Cardiac ventricle fibroblast (primary cell): ENCODE data around the gene STK11. TPM values are rescaled to one million over a fixed set of nuclear protein-coding genes. Genes with fewer than 3 reads are reported as not detected.

ENCODE experiments used
- total RNA-seq: library from RNA; depleted of rRNA; stranded (reverse); fragments of >200 nt; gene quantifications from 2 replicates; pipeline ENCODE4 v1.2.3, GENCODE V29; 2015

The STK11 gene
- total RNA-seq: 47.5 and 52.5 TPM in 2 replicates

DNA sequence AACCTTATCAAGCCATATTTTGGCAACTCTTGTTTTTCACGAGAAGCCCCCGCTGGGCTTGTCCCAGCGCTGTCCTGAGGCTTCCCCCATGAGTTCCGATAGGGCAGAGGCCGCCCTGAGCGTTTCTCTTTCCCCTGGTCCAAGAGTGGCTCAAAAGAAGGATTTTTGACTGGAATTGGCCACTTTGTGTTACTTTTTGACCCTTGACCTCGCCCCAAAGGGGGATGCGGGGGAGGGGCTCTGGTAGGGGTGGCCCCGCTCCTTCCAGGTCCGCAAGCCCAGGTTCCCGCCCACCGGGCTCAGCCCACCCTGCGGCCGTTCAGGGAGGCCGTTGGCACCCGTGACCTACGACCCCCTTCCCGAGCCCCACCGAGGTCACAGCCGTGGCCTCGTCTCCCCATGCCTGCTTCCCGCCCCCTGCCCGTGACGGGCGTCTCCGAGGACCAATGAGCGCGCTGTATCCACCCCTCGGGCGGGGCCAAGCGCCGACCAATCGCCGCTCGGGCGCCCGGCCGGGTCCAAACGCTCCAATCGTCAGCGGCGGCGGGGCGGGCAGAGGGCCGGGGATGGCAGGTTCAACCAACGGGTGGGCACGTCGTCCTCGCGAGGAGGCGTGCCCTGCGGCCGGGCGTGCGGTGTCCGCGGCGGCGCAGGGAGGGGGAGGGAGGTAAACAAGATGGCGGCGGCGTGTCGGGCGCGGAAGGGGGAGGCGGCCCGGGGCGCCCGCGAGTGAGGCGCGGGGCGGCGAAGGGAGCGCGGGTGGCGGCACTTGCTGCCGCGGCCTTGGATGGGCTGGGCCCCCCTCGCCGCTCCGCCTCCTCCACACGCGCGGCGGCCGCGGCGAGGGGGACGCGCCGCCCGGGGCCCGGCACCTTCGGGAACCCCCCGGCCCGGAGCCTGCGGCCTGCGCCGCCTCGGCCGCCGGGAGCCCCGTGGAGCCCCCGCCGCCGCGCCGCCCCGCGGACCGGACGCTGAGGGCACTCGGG is at the start of gene STK11:
STK11 (plus strand) TSS at position 665 of the 986 bp plus-strand sequence. CDS start 1,136 bp downstream, outside the sequence.

GRCh38 chr19:1173845-1174809 is 31.5 kb upstream of the STK11 start, which contains the start of gene SBNO2:
Gene SBNO2 (minus strand): TSS chr19:1174268. CDS start chr19:1154276, 19,992 bp downstream.

DNA sequence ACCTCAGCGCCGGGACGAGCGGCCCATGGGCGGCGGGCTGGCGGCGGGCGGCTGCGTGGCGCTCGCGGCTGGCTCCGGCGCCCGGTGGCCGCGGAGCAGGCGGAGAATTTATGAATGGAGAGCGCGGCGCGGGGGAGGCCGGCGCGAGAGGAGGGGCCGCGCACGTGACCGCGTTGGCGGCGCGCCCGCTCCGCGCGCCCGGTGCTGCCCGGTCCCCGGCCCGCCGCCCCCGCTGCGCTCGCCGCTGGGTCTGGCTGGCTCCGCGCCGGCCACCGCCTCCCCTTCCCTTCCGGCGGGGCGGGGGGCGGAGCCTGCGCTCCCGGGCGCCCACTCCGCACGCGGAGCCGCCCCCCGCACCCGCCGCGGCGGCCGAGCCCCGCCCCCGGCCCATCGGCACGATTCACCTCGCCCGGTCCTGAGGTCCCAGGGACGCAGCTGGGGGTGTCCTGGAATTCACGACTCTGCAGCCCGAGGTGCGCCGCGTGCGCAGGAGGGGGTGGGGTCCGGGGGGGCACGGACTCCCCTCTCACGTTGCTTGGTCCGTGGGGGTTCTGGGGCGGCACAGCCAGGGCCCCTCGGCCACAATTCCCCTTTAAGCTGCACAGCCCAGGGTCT is 32.3 kb downstream of the STK11 start, which contains the start of gene CBARP:
CBARP (minus strand) TSS at position 252 of the 615 bp plus-strand sequence. CDS start 1,905 bp downstream, outside the sequence.

GRCh38 chr19:1241417-1242095 is 36.0 kb downstream of the STK11 start, which contains the start of gene ATP5F1D:
Gene ATP5F1D (plus strand): TSS chr19:1241751. CDS start chr19:1241851, 100 bp downstream.

DNA sequence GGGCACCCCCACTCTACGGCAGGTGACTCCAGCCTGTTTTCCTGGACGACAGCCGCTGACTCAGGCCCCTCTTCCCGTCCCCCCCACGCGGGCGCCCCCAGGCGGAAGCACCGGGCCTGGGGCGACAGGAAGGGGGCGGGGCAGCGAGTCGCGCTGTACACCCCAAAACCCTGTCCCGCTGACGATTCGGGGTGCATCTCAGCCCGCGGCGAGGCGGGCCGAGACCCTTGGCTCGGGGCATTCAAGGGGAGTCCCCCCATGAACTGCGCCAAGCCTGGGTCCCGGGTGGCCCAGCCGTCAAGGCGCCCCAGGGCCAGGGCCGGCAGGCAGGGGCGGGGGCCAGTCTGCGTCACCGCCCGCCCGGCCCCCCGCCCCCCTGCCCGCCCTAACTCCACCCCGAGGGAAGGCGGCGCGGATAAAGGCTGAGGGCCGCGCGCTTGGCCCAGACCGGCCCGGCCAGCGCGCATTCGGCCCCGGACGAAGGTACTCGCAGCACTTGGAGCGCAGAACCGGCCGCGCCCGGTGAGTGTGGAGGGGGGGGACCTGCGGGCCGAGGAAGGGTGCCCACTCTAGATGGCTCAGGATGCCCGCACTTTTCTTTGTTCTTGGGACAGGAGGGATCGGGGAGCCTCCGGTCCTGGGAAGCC is 42.7 kb downstream of the STK11 start, which contains the start of gene MIDN:
MIDN (plus strand) TSS at position 445 of the 647 bp plus-strand sequence. CDS start 1,714 bp downstream, outside the sequence.

GRCh38 chr19:1269065-1269477 is 63.5 kb downstream of the STK11 start, which contains the start of gene CIRBP:
Gene CIRBP (plus strand): TSS chr19:1269332. CDS start chr19:1270934, 1,602 bp downstream.

DNA sequence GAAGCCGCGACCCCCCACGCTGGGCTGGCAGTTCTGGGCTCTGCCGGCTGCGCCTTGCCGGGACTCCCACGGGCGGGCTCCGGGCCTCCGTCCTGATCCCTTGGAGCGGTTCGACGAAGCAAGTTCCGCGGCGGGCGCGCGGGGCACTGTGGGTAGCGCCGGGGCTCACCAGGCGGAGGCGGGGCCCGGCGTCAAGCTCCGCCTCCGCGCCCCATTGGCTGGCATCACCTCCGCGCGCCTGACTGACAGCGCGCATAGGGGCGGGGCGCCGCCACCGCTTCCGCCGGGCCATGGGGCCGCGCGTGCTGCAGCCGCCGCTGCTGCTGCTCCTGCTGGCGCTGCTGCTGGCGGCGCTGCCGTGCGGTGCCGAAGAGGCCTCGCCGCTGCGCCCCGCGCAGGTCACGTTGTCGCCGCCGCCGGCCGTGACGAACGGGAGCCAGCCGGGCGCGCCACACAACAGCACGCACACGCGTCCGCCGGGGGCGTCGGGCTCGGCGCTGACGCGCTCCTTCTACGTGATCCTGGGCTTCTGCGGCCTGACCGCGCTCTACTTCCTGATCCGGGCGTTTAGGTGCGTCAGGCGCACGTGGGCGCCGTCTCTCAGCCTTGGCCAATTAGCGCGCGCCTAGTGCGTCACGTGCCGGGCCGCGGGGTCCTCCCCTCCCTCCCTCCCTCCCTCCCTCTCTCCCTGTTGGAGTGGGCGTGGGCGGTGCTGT is 69.8 kb downstream of the STK11 start, which contains the start of gene FAM174C:
FAM174C (plus strand) TSS at position 271 of the 716 bp plus-strand sequence; CDS start at position 291, 20 bp downstream.

Other genes starting within 250 kb of the STK11 start
- 25.3 and 36.2 TPM in 2 replicates for gene WDR18, start 221.4 kb upstream of the STK11 start, total RNA-seq
- gene GRIN3B, start 205.4 kb upstream of the STK11 start, total RNA-seq: 0.88 and 1.2 TPM in 2 replicates
- 99.7 and 104 TPM in 2 replicates for gene TMEM259, start 184.7 kb upstream of the STK11 start, total RNA-seq
- not detected in 2 replicates for gene RNU6-2, start 184.3 kb upstream of the STK11 start, total RNA-seq
- 149 and 154 TPM in 2 replicates for gene CNN2, start 179.2 kb upstream of the STK11 start, total RNA-seq
- 2.7 and 3.6 TPM in 2 replicates for gene ABCA7, start 165.7 kb upstream of the STK11 start, total RNA-seq
- gene ARHGAP45, start 138.6 kb upstream of the STK11 start, total RNA-seq: 0.37 and 0.39 TPM in 2 replicates
- gene POLR2E, start 110.4 kb upstream of the STK11 start, total RNA-seq: 191 and 315 TPM in 2 replicates
- 470 and 535 TPM in 2 replicates for gene GPX4, start 101.8 kb upstream of the STK11 start, total RNA-seq
- 37.6 and 40.9 TPM in 2 replicates for gene SBNO2, start 31.5 kb upstream of the STK11 start, total RNA-seq
- 1.4 and 2.3 TPM in 2 replicates for gene CBARP, start 32.2 kb downstream of the STK11 start, total RNA-seq
- 89.8 and 122 TPM in 2 replicates for gene ATP5F1D, start 36.0 kb downstream of the STK11 start, total RNA-seq
- 46.7 and 59.6 TPM in 2 replicates for gene MIDN, start 42.8 kb downstream of the STK11 start, total RNA-seq
- gene CIRBP, start 63.6 kb downstream of the STK11 start, total RNA-seq: 265 and 335 TPM in 2 replicates
- 52.9 and 54.6 TPM in 2 replicates for gene FAM174C, start 69.8 kb downstream of the STK11 start, total RNA-seq
- gene EFNA2, start 80.1 kb downstream of the STK11 start, total RNA-seq: not detected in 2 replicates
- gene NDUFS7, start 178.1 kb downstream of the STK11 start, total RNA-seq: 89.5 and 111 TPM in 2 replicates
- gene GAMT, start 195.8 kb downstream of the STK11 start, total RNA-seq: 43.7 and 45.7 TPM in 2 replicates
- gene DAZAP1, start 201.8 kb downstream of the STK11 start, total RNA-seq: 19.4 and 21.3 TPM in 2 replicates
- gene RPS15, start 232.6 kb downstream of the STK11 start, total RNA-seq: 2,634 and 2,972 TPM in 2 replicates
- 0.12 and 0.20 TPM in 2 replicates for gene APC2, start 244.3 kb downstream of the STK11 start, total RNA-seq